Stomach smooth muscle (tissue), 2 donors: ENCODE results near the gene PDZD4.

Experiments
- H3K27ac ChIP-seq: one replicate; pipeline ENCODE4 v1.7.0; 2013; ENCODE audit warnings: mild to moderate bottlenecking, low read length, inconsistent platforms
- H3K27me3 ChIP-seq, 2 donors: one replicate each; pipeline ENCODE4 v1.7.0; 2013; ENCODE audit warnings: low read length in 2 of 2; ENCODE audit not compliant: insufficient read depth in 2 of 2, control insufficient read depth in 1 of 2
- H3K36me3 ChIP-seq, 2 donors: one replicate each; pipeline ENCODE4 v1.7.0; 2013; ENCODE audit warnings: low read length in 2 of 2; ENCODE audit not compliant: control insufficient read depth in 2 of 2, insufficient read depth in 2 of 2
- H3K4me1 ChIP-seq: one replicate; pipeline ENCODE4 v1.7.0; 2013; ENCODE audit warnings: low read length; ENCODE audit not compliant: control insufficient read depth, insufficient read depth
- H3K4me3 ChIP-seq, 2 donors: one replicate each; pipeline ENCODE4 v1.7.0; 2013; ENCODE audit warnings: low read length in 2 of 2
- H3K9ac ChIP-seq, 2 donors: one replicate each; pipeline ENCODE4 v1.7.0; 2013; ENCODE audit warnings: low read length in 2 of 2, mild to moderate bottlenecking in 1 of 2
- H3K9me3 ChIP-seq, 2 donors: one replicate each; pipeline ENCODE4 v1.7.0; 2013; ENCODE audit warnings: low read length in 2 of 2; ENCODE audit not compliant: control insufficient read depth in 2 of 2
- donor health status: healthy.
- donor health status: Pancreatic carcinoma.

Gene PDZD4

DNA sequence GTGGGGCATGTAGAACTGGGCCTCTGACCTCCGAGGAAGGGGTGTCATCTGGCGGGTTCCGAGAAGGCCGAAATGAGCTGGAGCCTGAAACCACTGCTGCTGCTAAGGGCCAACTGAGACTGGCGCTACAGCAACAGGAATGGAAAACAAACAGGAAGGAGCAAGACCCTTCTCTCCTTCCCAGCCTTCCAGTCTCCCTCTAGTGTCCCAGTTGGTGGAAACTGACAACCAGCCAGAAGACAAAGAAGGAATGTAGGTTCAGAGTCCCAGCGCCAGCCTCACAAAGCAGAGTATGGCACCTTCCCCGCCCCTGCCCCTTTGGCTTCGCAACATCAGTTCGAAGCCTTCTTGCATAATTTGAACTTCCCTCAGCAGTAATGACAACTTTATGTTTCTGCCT, 24.4 kb upstream of the PDZD4 start:
- H3K4me1 ChIP-seq, result no peaks in the 10 kb centered on the region
- no peak overlapping the region for H3K27ac ChIP-seq
- no peak overlapping the region for H3K4me3 ChIP-seq
- no peaks in the 10 kb centered on the region for H3K36me3 ChIP-seq
- H3K9me3 ChIP-seq, result no peaks in the 10 kb centered on the region
- peaks cover 0 to 24% of the 10 kb centered on the region in 2 donors for H3K27me3 ChIP-seq
- no peak overlapping the region for H3K9ac ChIP-seq

DNA sequence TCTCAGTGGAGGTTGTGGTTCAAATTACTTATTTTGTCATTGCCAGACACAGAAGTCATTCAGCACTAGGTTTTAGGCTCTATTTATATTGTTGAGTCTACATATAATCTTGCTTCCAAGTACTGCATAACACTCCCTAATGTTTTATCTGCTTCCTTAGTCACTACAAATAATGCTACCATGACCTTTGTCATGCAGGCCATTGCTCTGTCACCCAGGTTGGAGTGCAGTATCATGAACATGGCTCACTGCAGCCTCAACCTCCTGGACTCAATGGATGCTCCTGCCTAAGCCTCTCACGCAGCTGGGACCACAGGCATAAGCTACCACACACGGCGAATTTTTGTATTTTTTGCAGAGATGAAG, 23.5 kb upstream of the PDZD4 start:
- Histone ChIP-seq H3K9me3 (no peaks in the 10 kb centered on the region), H3K36me3 (no peaks in the 10 kb centered on the region), H3K4me3 (no peak overlapping the region), H3K27ac (no peak overlapping the region), H3K27me3 (peaks cover 0 to 22% of the 10 kb centered on the region in 2 donors), H3K9ac (no peak overlapping the region), H3K4me1 (no peaks in the 10 kb centered on the region)

DNA sequence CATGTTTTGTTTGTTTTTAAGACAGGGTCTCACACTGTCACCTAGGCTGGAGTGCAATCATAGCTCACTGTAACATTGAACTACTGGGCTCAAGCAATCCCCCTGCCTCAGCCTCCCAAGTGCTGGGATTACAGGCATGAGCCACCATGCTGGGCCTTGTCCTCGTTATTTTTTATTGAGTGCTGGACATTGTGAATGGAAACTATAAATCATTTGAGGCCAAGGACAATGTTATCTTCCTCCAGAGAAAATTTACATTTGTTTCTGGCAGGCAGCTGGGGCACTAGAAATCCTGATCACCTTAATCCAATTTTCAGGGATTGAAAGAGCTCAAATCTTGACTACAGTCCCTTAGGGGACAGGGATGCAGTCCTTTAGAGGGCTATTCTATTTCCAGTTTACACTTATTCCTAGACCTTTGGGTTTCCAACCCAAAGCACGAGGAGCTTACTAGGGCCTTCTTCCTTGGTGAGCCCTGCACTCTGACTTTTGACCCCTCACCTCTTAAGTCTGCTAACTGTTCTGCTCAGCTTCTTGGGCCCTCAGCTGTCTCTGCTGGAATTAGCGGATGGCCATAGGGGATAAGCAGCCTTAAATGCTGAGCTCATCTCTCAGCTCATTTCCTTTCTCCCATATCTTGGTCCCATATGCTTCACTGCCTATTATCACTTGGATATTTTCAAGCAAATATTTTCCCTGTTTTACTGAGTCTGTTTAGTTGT, 23.0 kb upstream of the PDZD4 start:
- Histone ChIP-seq H3K9me3 (no peaks in the 10 kb centered on the region), H3K9ac (no peak overlapping the region), H3K27me3 (peaks cover 0 to 23% of the 10 kb centered on the region in 2 donors), H3K4me3 (no peak overlapping the region), H3K27ac (no peak overlapping the region), H3K4me1 (no peaks in the 10 kb centered on the region), H3K36me3 (no peaks in the 10 kb centered on the region)

DNA sequence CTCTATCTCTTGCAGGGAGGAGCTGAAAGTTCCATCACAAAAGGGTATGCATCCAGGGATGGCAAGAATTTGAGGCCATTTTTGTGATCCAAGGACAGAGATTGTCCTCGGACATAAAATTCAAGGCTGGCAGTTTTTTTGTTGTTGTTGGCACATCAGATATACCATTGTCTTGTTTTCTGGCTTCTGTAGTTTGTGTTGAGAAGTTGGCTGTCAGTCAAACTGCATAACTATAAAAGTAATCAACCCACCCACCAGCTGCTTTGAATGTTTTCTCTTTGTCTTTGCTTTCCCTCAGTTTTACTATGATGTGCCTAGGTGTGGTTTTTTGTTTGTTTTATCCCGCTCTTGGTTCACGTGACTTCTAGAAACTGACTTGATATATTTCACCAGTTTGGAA, 21.6 kb upstream of the PDZD4 start:
- H3K9ac ChIP-seq, result no peak overlapping the region
- no peaks in the 10 kb centered on the region for H3K9me3 ChIP-seq
- peaks cover 0 to 21% of the 10 kb centered on the region in 2 donors for H3K27me3 ChIP-seq
- no peak overlapping the region for H3K27ac ChIP-seq
- no peak overlapping the region for H3K4me3 ChIP-seq
- H3K4me1 ChIP-seq, result no peaks in the 10 kb centered on the region
- H3K36me3 ChIP-seq, result no peaks in the 10 kb centered on the region

DNA sequence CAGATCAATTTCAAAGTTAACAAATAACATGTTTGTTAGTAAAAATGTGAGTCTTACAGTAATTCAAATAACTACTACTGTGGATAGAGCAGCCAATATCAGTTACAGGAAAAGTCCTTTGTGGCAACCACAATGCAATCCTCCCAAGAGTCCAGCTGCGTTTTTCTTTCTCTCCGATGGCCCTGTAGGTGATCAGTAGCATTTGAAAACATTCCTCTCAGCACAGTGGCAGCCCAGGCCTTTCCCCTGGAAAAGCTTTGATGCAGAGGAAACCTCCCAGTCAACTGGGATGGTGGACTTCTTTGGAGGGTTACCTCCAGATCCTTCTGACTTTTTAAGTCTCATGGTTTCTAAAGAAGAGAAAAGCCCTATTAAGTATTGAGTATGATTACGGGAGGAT, 18.0 kb upstream of the PDZD4 start:
- no peaks in the 10 kb centered on the region for H3K36me3 ChIP-seq
- H3K27ac ChIP-seq, result no peak overlapping the region
- H3K9ac ChIP-seq, result no peak overlapping the region
- H3K4me3 ChIP-seq, result no peak overlapping the region
- H3K27me3 ChIP-seq, result peaks cover 0 to 13% of the 10 kb centered on the region in 2 donors
- no peaks in the 10 kb centered on the region for H3K9me3 ChIP-seq
- H3K4me1 ChIP-seq, result no peaks in the 10 kb centered on the region

DNA sequence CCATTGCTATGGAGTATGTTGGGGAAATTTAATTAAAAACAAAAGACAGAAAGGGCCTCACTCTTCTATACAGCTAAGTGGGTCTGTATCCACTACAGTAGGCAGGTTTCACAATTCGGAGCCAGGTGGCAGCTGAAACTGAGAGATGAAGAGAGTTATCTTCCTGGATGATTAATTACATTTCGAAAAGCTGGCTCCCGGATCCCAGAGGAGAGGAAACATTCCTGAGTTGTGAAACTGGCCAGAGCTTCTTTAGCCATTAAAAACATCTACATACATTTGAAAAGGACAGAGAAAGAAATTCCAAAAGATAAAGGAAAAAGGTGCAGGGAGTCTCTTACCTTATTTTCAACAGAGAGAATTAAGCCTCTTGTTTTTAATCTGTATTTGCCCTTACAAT, 15.5 kb upstream of the PDZD4 start:
- H3K27ac ChIP-seq, result no peak overlapping the region
- H3K9me3 ChIP-seq, result no peaks in the 10 kb centered on the region
- no peak overlapping the region for H3K4me3 ChIP-seq
- H3K27me3 ChIP-seq, result peaks cover 0 to 12% of the 10 kb centered on the region in 2 donors
- no peak overlapping the region for H3K9ac ChIP-seq
- no peaks in the 10 kb centered on the region for H3K36me3 ChIP-seq
- H3K4me1 ChIP-seq, result no peaks in the 10 kb centered on the region

DNA sequence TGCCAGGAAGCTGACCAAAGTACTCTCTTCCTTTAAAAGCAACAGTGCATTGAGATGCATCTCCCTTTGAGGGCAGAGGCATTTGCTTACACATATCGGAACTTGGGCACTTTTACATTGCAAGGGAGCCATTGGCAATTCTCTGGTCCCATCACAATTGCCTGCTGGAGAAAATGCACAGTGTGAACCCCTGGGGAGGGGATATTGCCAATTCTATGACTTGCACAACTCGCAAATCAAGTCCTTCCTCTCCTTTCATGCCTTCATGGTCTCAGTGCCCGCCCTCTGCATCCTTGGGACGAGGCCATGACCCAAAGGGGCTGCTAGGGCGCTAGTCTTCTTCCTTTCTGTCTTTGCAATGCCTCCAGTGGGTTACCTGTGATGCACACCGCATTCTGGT, 14.9 kb upstream of the PDZD4 start:
- peaks cover 0 to 9% of the 10 kb centered on the region in 2 donors for H3K27me3 ChIP-seq
- H3K9ac ChIP-seq, result no peak overlapping the region
- no peaks in the 10 kb centered on the region for H3K9me3 ChIP-seq
- no peaks in the 10 kb centered on the region for H3K36me3 ChIP-seq
- no peak overlapping the region for H3K4me3 ChIP-seq
- H3K4me1 ChIP-seq, result no peaks in the 10 kb centered on the region
- no peak overlapping the region for H3K27ac ChIP-seq

DNA sequence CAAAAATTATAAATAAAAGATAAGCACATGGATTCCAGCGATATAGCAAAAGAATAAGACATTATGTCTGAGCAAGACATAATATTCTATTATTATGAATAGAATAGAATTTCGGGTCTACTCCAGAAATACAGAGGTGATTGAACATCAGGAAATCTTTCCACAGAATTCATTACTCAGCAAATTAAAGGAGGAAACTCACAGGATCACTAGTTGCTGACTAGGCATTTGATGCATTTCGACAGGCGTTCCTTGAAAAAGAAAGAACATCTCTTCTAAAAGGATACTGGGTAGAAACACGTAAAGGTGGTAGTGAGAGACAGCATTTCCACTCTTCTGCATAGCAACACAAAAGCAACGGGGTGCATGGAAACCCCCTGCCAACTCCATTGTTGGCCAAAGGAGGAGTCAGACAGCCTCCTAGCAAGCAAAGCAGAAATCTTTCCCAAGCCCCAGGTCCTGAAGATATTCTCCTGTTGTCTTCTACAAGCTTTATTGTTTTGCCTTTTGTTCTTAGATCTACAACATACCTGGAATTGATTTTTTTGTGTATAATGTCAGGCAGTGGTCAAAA, 14.3 kb upstream of the PDZD4 start:
- Histone ChIP-seq H3K27ac (no peak overlapping the region), H3K4me3 (no peak overlapping the region), H3K36me3 (no peaks in the 10 kb centered on the region), H3K9me3 (no peaks in the 10 kb centered on the region), H3K27me3 (peaks cover 0 to 8% of the 10 kb centered on the region in 2 donors), H3K9ac (no peak overlapping the region), H3K4me1 (no peaks in the 10 kb centered on the region)

DNA sequence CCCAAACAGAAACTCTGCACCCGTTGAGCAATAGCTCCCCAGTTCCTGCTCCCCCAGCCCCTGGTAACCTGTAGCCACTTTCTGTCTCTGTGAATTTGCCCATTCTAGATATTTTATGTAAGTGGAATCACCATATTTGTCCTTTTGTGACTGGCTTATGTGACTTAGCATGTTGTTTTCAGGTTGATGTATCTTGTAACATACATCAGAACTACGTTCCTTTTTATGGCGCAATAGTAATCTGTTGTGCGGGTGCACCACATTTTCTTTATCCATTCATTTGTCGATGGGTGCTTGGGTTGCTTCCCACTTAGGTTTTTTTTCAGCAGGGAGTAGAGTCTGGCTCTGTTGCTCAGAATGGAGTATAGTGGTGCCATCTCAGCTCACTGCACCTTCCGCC, 6.6 kb upstream of the PDZD4 start:
- H3K27ac ChIP-seq, result no peak overlapping the region
- H3K9ac ChIP-seq, result no peak overlapping the region
- H3K27me3 ChIP-seq, result peaks cover 0 to 5% of the 10 kb centered on the region in 2 donors

DNA sequence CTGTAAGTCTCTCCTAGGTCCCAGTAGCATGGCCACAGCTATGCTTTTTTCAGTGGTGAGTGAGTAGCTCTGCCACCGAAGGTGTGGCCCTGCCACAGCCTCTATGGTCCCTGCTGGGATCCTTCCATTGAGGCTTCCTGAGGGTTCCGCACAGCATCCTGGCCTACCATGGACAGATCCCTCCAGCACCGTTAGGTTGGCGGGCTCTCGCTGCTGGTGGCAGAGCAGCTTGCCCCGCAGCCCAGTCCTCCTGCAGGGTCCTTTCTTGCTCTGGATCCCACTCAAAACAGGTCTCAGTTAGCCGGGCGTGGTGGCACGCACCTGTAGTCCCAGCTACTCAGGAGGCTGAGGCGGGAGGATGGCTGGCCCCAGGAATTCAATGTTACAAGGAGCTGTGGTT, 2.4 kb upstream of the PDZD4 start:
- no peaks in the 10 kb centered on the region for H3K9me3 ChIP-seq
- H3K4me3 ChIP-seq, result no peak overlapping the region
- H3K36me3 ChIP-seq, result no peaks in the 10 kb centered on the region
- no peak overlapping the region for H3K9ac ChIP-seq
- peaks cover 0 to 16% of the 10 kb centered on the region in 2 donors for H3K27me3 ChIP-seq
- H3K4me1 ChIP-seq, result peaks cover 9% of the 10 kb centered on the region
- no peak overlapping the region for H3K27ac ChIP-seq

More for the DNA sequence above, 6.6 kb upstream of the PDZD4 start:
- no peak overlapping the region for H3K4me3 ChIP-seq
- no peaks in the 10 kb centered on the region for H3K4me1 ChIP-seq
- H3K9me3 ChIP-seq, result no peaks in the 10 kb centered on the region
- no peaks in the 10 kb centered on the region for H3K36me3 ChIP-seq

DNA sequence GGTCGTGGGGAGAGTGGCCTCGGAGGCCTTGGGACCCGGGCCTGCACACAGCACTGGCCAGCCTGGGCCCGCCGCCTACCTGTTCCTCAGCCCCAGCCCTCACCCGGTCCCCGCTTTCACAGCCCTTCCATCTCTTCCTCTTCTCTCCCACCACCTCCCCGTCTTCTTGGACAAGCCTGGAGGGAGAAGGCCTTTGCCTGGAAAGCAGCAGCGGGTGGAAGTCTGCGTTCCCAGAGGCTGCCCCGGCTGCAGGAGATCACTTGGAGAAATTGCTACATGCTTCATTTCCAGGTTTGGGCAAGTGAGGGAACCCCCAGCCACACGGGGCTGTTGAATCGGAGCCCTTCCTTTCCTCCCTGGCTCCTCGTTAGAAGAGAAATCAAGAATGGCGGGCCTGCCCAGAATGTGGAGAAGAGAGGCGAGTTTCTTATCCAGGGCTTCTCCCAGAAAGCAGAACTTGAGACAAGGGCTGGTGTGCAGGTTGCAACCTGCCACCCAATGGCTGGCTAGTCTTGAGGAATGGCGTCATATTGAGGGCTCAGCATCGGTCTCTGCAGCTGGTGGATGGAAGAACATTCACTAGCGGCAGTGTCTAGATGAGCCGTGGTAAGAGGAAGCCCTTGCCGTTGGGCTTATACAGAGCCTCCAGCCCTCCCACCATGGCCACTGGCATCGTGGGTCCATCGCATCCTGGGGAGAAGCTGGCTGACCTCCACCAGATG, 1.2 kb upstream of the PDZD4 start:
- peaks cover 0 to 17% of the 10 kb centered on the region in 2 donors for H3K27me3 ChIP-seq
- no peak overlapping the region for H3K4me3 ChIP-seq
- no peaks in the 10 kb centered on the region for H3K9me3 ChIP-seq
- H3K9ac ChIP-seq, result no peak overlapping the region
- H3K36me3 ChIP-seq, result no peaks in the 10 kb centered on the region
- peaks cover 9% of the 10 kb centered on the region for H3K4me1 ChIP-seq
- H3K27ac ChIP-seq, result no peak overlapping the region
